Upper lobe of left lung (tissue), 4 donors: ENCODE results near the gene DIP2C.
"Not testable (repeated sequence)": the region's sequence is repeated elsewhere in the genome, so short reads cannot be mapped to it uniquely, and the experiment has no call there.

Experiments
- EP300 ChIP-seq, 4 donors: sonication (generic); formaldehyde crosslinking; IDR thresholded peaks; one replicate each; pipeline ENCODE4 v1.5.1; 2017; ENCODE audit warnings: antibody characterized with exemption in 4 of 4, control low read depth in 2 of 4
- POLR2A ChIP-seq, 4 donors: fragments of 450-650 bp; IDR thresholded peaks; one replicate each; pipeline ENCODE4 v1.5.1; 2016 to 2017; ENCODE audit warnings: antibody characterized with exemption in 4 of 4, mild to moderate bottlenecking in 2 of 4
- POLR2AphosphoS5 ChIP-seq, 2 donors: sonication (generic); formaldehyde crosslinking; IDR thresholded peaks; one replicate each; pipeline ENCODE4 v1.5.1; 2017; ENCODE audit warnings: antibody characterized with exemption in 2 of 2
- TF ChIP-seq, protein P1 (sequence below), 6 experiments: fragments of 450-650 bp in 4 of 6; fragments of 200-600 bp in 2 of 6; sonication (generic) in 2 of 6; IDR thresholded peaks; one replicate each; pipeline ENCODE4 v1.5.1; 2016 to 2019; ENCODE audit warnings: antibody characterized with exemption in 6 of 6

GRCh38 chr10:596131-596530, 93.3 kb downstream of the DIP2C start:
- TF ChIP-seq, protein P1, sequence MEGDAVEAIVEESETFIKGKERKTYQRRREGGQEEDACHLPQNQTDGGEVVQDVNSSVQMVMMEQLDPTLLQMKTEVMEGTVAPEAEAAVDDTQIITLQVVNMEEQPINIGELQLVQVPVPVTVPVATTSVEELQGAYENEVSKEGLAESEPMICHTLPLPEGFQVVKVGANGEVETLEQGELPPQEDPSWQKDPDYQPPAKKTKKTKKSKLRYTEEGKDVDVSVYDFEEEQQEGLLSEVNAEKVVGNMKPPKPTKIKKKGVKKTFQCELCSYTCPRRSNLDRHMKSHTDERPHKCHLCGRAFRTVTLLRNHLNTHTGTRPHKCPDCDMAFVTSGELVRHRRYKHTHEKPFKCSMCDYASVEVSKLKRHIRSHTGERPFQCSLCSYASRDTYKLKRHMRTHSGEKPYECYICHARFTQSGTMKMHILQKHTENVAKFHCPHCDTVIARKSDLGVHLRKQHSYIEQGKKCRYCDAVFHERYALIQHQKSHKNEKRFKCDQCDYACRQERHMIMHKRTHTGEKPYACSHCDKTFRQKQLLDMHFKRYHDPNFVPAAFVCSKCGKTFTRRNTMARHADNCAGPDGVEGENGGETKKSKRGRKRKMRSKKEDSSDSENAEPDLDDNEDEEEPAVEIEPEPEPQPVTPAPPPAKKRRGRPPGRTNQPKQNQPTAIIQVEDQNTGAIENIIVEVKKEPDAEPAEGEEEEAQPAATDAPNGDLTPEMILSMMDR (IDR thresholded peaks at IDR 0.05), result not testable (repeated sequence)
- TF ChIP-seq POLR2A, POLR2AphosphoS5, EP300 (IDR thresholded peaks at IDR 0.05): not testable (repeated sequence)
